Astrocyte (in vitro differentiated cells and primary cell): Measurements from ENCODE around the gene SETD4. TPM values are rescaled to one million over a fixed set of nuclear protein-coding genes. Genes with fewer than 3 reads are reported as not detected.

ENCODE experiments used
- DNase-seq: peaks from one replicate; pipeline ENCODE4 v3.0.0-alpha.2; 2010; ENCODE audit warnings: low read depth
- FAIRE-seq: peaks from 2 replicates; lab custom pipeline; 2011; peaks lifted over from hg19 to GRCh38; lab: Jason Lieb, UNC
- H2AFZ ChIP-seq: 2 replicates; pipeline ENCODE4 v1.6.0; 2012; ENCODE audit warnings: low read depth, low read length, inconsistent platforms
- H3K27ac ChIP-seq: 2 replicates; pipeline ENCODE4 v1.5.1; 2011; ENCODE audit warnings: low read depth, low read length, inconsistent platforms
- H3K27me3 ChIP-seq: 2 replicates; pipeline ENCODE4 v1.6.0; 2011; ENCODE audit warnings: low read length, inconsistent platforms; ENCODE audit not compliant: insufficient read depth
- H3K36me3 ChIP-seq: 2 replicates; pipeline ENCODE4 v1.5.1; 2011; ENCODE audit warnings: low read length, inconsistent platforms; ENCODE audit not compliant: insufficient read depth
- H3K4me1 ChIP-seq: 2 replicates; pipeline ENCODE4 v1.5.1; 2011; ENCODE audit warnings: low read length, inconsistent platforms; ENCODE audit not compliant: insufficient read depth
- H3K4me2 ChIP-seq: 2 replicates; pipeline ENCODE4 v1.6.0; 2012; ENCODE audit warnings: low read length, inconsistent platforms
- H3K4me3 ChIP-seq: 2 replicates; pipeline ENCODE4 v1.5.1; 2011; ENCODE audit warnings: low read depth, mild to moderate bottlenecking, low read length, inconsistent platforms; ENCODE audit not compliant: insufficient read depth
- H3K79me2 ChIP-seq: 2 replicates; pipeline ENCODE4 v1.6.0; 2012; ENCODE audit warnings: mild to moderate bottlenecking, low read length, inconsistent platforms; ENCODE audit not compliant: insufficient read depth
- H3K9ac ChIP-seq: 2 replicates; pipeline ENCODE4 v1.6.0; 2012; ENCODE audit warnings: mild to moderate bottlenecking, low read length, inconsistent platforms
- H3K9me3 ChIP-seq: 2 replicates; pipeline ENCODE4 v1.5.1; 2012; ENCODE audit warnings: low read depth, mild to moderate bottlenecking, low read length, inconsistent platforms; ENCODE audit not compliant: insufficient read depth
- H4K20me1 ChIP-seq: 2 replicates; pipeline ENCODE4 v1.6.0; 2012; ENCODE audit warnings: low read length, inconsistent platforms; ENCODE audit not compliant: insufficient read depth
- H3K27ac Mint-ChIP-seq: one replicate; pipeline ENCODE4 v1.8.0; 2021; ENCODE audit warnings: mild to moderate bottlenecking, mixed read lengths; ENCODE audit not compliant: unreplicated experiment
- H3K27me3 Mint-ChIP-seq: one replicate; pipeline ENCODE4 v1.8.0; 2021; ENCODE audit warnings: low read depth, mixed read lengths; ENCODE audit not compliant: unreplicated experiment
- H3K36me3 Mint-ChIP-seq: one replicate; pipeline ENCODE4 v1.8.0; 2021; ENCODE audit warnings: low read depth, mixed read lengths; ENCODE audit not compliant: unreplicated experiment
- H3K4me1 Mint-ChIP-seq: one replicate; pipeline ENCODE4 v1.8.0; 2021; ENCODE audit warnings: low read depth, mixed read lengths; ENCODE audit not compliant: unreplicated experiment
- H3K4me3 Mint-ChIP-seq: one replicate; pipeline ENCODE4 v1.8.0; 2021; ENCODE audit warnings: mild to moderate bottlenecking, moderate library complexity, mixed read lengths; ENCODE audit not compliant: unreplicated experiment
- H3K9me3 Mint-ChIP-seq: one replicate; pipeline ENCODE4 v1.8.0; 2021; ENCODE audit warnings: mild to moderate bottlenecking, mixed read lengths; ENCODE audit not compliant: unreplicated experiment
- CTCF ChIP-seq: IDR thresholded peaks from 2 replicates; pipeline ENCODE4 v1.5.1; 2011; ENCODE audit warnings: low read depth, mild to moderate bottlenecking, inconsistent platforms, low read length, moderate library complexity; ENCODE audit not compliant: insufficient read depth
- EZH2 ChIP-seq: IDR thresholded peaks from 2 replicates; pipeline ENCODE4 v1.6.1; 2012; ENCODE audit warnings: mild to moderate bottlenecking, low read length, inconsistent platforms; ENCODE audit not compliant: insufficient read depth
- total RNA-seq: library from RNA; stranded (reverse); gene quantifications from 2 replicates; pipeline ENCODE4 v1.2.1, GENCODE V29; 2021

SETD4 gene
- total RNA-seq, 1 donor from 2014 or later, result 14.8 TPM

- Histone ChIP-seq H3K27me3 (no peaks in the 10 kb centered on the region), H3K36me3 (no peaks in the 10 kb centered on the region), H3K9ac (peak overlapping the region; percentile 47), H3K4me3 (peak overlapping the region; percentile 50), H2AFZ (peak overlapping the region; percentile 55), H3K4me2 (peak overlapping the region; percentile 70), H3K9me3 (no peaks in the 10 kb centered on the region), H3K27ac (no peak overlapping the region), H4K20me1 (no peaks in the 10 kb centered on the region), H3K4me1 (no peaks in the 10 kb centered on the region), H3K79me2 (no peaks in the 10 kb centered on the region)
- H3K9me3 Mint-ChIP-seq, result no peaks in the 10 kb centered on the region
- no peaks in the 10 kb centered on the region for H3K4me1 Mint-ChIP-seq
- peaks cover 33% of the 10 kb centered on the region for H3K27me3 Mint-ChIP-seq
- TF ChIP-seq CTCF (peak; percentile 42), EZH2 (no peak)
- FAIRE-seq, result no peak
- no peak overlapping the region for H3K4me3 Mint-ChIP-seq
- H3K27ac Mint-ChIP-seq, result no peak overlapping the region
- no peaks in the 10 kb centered on the region for H3K36me3 Mint-ChIP-seq
- DNase-seq, result peak; percentile 30
These were observed 44.3 kb upstream of the SETD4 start for GRCh38 chr21:36104317-36105300.

GRCh38 chr21:36103434-36103833, 43.1 kb upstream of the SETD4 start:
- no peak overlapping the region for H3K4me2 ChIP-seq
- no peaks in the 10 kb centered on the region for H3K36me3 ChIP-seq
- no peak overlapping the region for H3K4me3 ChIP-seq
- H3K79me2 ChIP-seq, result no peaks in the 10 kb centered on the region
- no peak overlapping the region for H2AFZ ChIP-seq
- FAIRE-seq, result no peak
- no peaks in the 10 kb centered on the region for H3K27me3 ChIP-seq
- TF ChIP-seq CTCF (no peak), EZH2 (no peak)
- no peak overlapping the region for H3K27ac Mint-ChIP-seq
- no peaks in the 10 kb centered on the region for H4K20me1 ChIP-seq
- H3K27ac ChIP-seq, result no peak overlapping the region
- no peaks in the 10 kb centered on the region for H3K4me1 Mint-ChIP-seq
- no peak overlapping the region for H3K4me3 Mint-ChIP-seq
- no peaks in the 10 kb centered on the region for H3K4me1 ChIP-seq
- no peaks in the 10 kb centered on the region for H3K36me3 Mint-ChIP-seq
- H3K9ac ChIP-seq, result no peak overlapping the region
- H3K9me3 ChIP-seq, result no peaks in the 10 kb centered on the region
- DNase-seq, result no peak
- H3K27me3 Mint-ChIP-seq, result peaks cover 38% of the 10 kb centered on the region
- H3K9me3 Mint-ChIP-seq, result no peaks in the 10 kb centered on the region
